ENCODE measurements around the gene GUCY1B1. TPM values are rescaled to one million over a fixed set of nuclear protein-coding genes. Genes with fewer than 3 reads are reported as not detected.

GUCY1B1 gene
- total RNA-seq, 4 donors from 2014 or later, result 5.8 to 35.5 (median 8.3) TPM

- TF ChIP-seq CTCF (IDR thresholded peaks at IDR 0.05), result no peak
- DNase-seq (ENCODE audit: low spot score) (no peak), ATAC-seq (ENCODE audit: low FRiP score) (no peak)
These were observed 9.5 kb downstream of the GUCY1B1 start for GRCh38 chr4:155768370-155768769.

GRCh38 chr4:155769090-155769489, 10.3 kb downstream of the GUCY1B1 start:
- TF ChIP-seq CTCF (IDR thresholded peaks at IDR 0.05), result no peak
- DNase-seq (ENCODE audit: low spot score), result no peak
- no peak for ATAC-seq (ENCODE audit: low FRiP score)

GRCh38 chr4:155772459-155773195, 13.8 kb downstream of the GUCY1B1 start:
- ATAC-seq (ENCODE audit: low FRiP score), result no peak
- TF ChIP-seq CTCF (IDR thresholded peaks at IDR 0.05), result no peak

GRCh38 chr4:155773196-155773800, 14.5 kb downstream of the GUCY1B1 start:
- ATAC-seq (ENCODE audit: low FRiP score), result no peak
- no peak for TF ChIP-seq CTCF (IDR thresholded peaks at IDR 0.05)
- DNase-seq (ENCODE audit: low spot score), result no peak

More at GRCh38 chr4:155772459-155773195, 13.8 kb downstream of the GUCY1B1 start:
- no peak for DNase-seq (ENCODE audit: low spot score)

- ATAC-seq (ENCODE audit: low FRiP score), result no peak
- no peak for TF ChIP-seq CTCF (IDR thresholded peaks at IDR 0.05)
- no peak for DNase-seq (ENCODE audit: low spot score)
These were observed 15.2 kb downstream of the GUCY1B1 start for GRCh38 chr4:155774033-155774432.

GRCh38 chr4:155777971-155778735, 19.3 kb downstream of the GUCY1B1 start:
- no peak for DNase-seq (ENCODE audit: low spot score)
- TF ChIP-seq CTCF (IDR thresholded peaks at IDR 0.05), result no peak
- no peak for ATAC-seq (ENCODE audit: low FRiP score)
